Common myeloid progenitor, CD34-positive (primary cell): ENCODE results near the gene POFUT1.

Experiments
- CTCF ChIA-PET: fragments of 350-600 bp; sonication (Branson Sonifier 250); formaldehyde crosslinking; loops from one replicate; lab custom pipeline; 2021; ENCODE audit warnings: antibody characterized with exemption; lab: Charles Lee
- POLR2A ChIA-PET: fragments of 350-600 bp; sonication (Branson Sonifier 250); formaldehyde crosslinking; loops from one replicate; lab custom pipeline; 2021; ENCODE audit warnings: antibody characterized with exemption; lab: Charles Lee
- DNase-seq, 3 donors: peaks; one replicate each; pipeline versions ENCODE4 v3.0.0 to v3.0.0-alpha.2; 2013
- H3K27ac ChIP-seq, 2 experiments: 1 replicate in 1 of 2; 2 replicates in 1 of 2; pipeline ENCODE4 v1.7.0; 2013; ENCODE audit warnings: inconsistent platforms in 2 of 2, low read length in 2 of 2, mild to moderate bottlenecking in 2 of 2, low read depth in 1 of 2, moderate library complexity in 1 of 2; ENCODE audit not compliant: severe bottlenecking in 2 of 2, insufficient read depth in 1 of 2, poor library complexity in 1 of 2
- H3K27me3 ChIP-seq, 5 experiments: replicated peaks in 2 of 5; 1 replicate in 3 of 5; 2 replicates in 2 of 5; pipeline versions ENCODE4 v1.6.1 to v1.7.0; 2013; ENCODE audit warnings: low read length in 4 of 5, mild to moderate bottlenecking in 2 of 5, moderate library complexity in 2 of 5, inconsistent platforms in 1 of 5; ENCODE audit not compliant: insufficient read depth in 5 of 5, control insufficient read depth in 4 of 5
- H3K36me3 ChIP-seq, 4 experiments: 1 replicate in 2 of 4; 2 replicates in 2 of 4; pipeline versions ENCODE4 v1.6.1 to v1.7.0; 2013; ENCODE audit warnings: low read length in 3 of 4, control low read depth in 1 of 4, mild to moderate bottlenecking in 1 of 4; ENCODE audit not compliant: control insufficient read depth in 4 of 4, insufficient read depth in 4 of 4
- H3K4me1 ChIP-seq, 4 experiments: 1 replicate in 3 of 4; 2 replicates in 1 of 4; pipeline versions ENCODE4 v1.6.1 to v1.7.1; 2013; ENCODE audit warnings: low read length in 3 of 4, mild to moderate bottlenecking in 3 of 4, control low read depth in 1 of 4, inconsistent platforms in 1 of 4, moderate library complexity in 1 of 4; ENCODE audit not compliant: control insufficient read depth in 4 of 4, insufficient read depth in 4 of 4; ENCODE audit errors: control extremely low read depth in 1 of 4
- H3K4me3 ChIP-seq, 7 experiments: 1 replicate in 4 of 7; 2 replicates in 3 of 7; pipeline versions ENCODE4 v1.5.1 to v1.7.0; 2013; ENCODE audit warnings: mild to moderate bottlenecking in 7 of 7, low read length in 6 of 7, moderate library complexity in 6 of 7, inconsistent platforms in 2 of 7, low read depth in 2 of 7, control low read depth in 1 of 7; ENCODE audit not compliant: insufficient read depth in 4 of 7, control insufficient read depth in 1 of 7; ENCODE audit errors: extremely low read depth in 1 of 7
- H3K9me3 ChIP-seq, 5 experiments: 1 replicate in 4 of 5; 2 replicates in 1 of 5; pipeline versions ENCODE4 v1.6.1 to v1.7.1; 2013; ENCODE audit warnings: low read length in 4 of 5, mild to moderate bottlenecking in 2 of 5, inconsistent platforms in 1 of 5, low read depth in 1 of 5, moderate library complexity in 1 of 5; ENCODE audit not compliant: control insufficient read depth in 4 of 5, insufficient read depth in 2 of 5; ENCODE audit errors: control extremely low read depth in 1 of 5
- WGBS: methylation state at CpG from one replicate; pipeline ENCODE4 v1.1.5; 2013; ENCODE audit not compliant: insufficient coverage; 5-methylcytosine and 5-hydroxymethylcytosine counted together

POFUT1 gene

DNA sequence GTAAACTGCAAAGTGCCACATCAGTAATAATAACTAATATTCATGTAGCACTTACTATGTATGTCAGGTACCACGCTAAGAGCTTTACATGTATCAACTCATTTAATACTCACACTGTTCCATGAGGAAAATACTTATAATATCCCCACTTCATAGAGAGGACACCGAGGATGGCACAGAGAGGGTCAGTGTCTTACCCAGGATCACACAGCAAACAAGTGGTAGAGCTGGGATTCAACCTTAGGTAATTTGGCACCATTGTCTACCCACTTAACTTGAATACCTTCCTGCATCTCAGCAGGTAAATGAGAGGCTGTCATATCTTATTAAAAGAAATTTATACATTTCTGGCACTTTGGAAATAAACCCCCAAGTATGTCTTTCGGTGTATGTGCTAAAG lies 8.0 kb downstream of the POFUT1 start:
- H3K4me3 ChIP-seq = no peak overlapping the region
- H3K4me1 ChIP-seq = no peaks in the 10 kb centered on the region
- ChIA-PET POLR2A (interaction anchor here (0.6 kb wide), 1 partner anchor 9 kb away, joined by 3 read pairs; no protein-coding TSS in a partner anchor), CTCF (interaction anchor here (0.6 to 1.8 kb wide), 2 partner anchors 21 to 63 kb away, joined by 3 read pairs; no protein-coding TSS in a partner anchor)
- no peaks in the 10 kb centered on the region for H3K9me3 ChIP-seq
- H3K36me3 ChIP-seq = peaks cover 5 to 62% (median 47%) of the 10 kb centered on the region in 4 experiments
- no peaks in the 10 kb centered on the region for H3K27me3 ChIP-seq
- H3K27ac ChIP-seq = no peak overlapping the region
- WGBS = 90% methylated on average over 2 of the region's 3 CpGs
- no peak for DNase-seq

DNA sequence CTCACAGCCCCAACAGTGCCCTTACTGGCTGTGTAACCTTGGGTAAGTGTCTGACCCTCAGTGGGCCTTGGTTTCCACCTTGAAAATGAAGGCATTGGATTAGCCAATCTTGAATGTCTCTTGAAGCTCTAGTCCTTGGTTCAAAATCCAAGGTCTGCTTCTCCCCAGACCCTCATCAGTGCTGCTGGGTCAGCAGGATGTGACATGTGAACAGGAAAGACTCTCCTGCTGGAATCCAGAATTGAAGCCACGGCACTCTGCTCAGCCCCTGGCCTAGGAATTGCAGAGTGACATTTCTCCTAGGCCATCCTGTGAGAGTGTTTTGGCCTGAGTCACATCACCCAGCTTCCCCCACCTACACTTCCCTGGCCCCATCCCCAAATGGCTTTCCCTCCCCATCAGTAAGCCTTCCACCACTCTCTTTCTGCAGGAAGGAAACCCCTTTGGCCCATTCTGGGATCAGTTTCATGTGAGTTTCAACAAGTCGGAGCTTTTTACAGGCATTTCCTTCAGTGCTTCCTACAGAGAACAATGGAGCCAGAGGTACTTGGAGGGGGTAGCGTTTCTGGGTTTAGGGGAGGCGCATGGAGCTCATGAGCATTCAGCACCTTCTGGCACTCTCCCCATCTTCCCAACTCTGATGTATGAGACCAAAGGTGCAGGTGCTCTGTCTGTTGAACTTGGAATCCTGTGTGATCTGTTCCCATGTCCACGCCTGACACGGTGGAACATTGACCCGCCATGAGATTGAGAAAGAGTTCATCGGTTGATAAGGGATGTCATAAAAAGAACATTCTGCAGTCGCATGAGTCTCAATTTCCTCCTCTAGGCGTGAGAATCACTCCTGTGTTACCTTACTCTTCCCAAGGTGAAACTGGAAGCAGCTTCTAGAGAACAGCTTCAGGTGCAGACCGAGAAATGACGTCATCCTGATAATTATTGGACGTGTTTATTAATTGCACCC lies 8.8 kb downstream of the POFUT1 start:
- CTCF ChIA-PET = interaction anchor here (1.8 kb wide), 1 partner anchor 22 kb away, joined by 3 read pairs; no protein-coding TSS in a partner anchor
- peaks cover 4 to 63% (median 48%) of the 10 kb centered on the region in 4 experiments for H3K36me3 ChIP-seq

DNA sequence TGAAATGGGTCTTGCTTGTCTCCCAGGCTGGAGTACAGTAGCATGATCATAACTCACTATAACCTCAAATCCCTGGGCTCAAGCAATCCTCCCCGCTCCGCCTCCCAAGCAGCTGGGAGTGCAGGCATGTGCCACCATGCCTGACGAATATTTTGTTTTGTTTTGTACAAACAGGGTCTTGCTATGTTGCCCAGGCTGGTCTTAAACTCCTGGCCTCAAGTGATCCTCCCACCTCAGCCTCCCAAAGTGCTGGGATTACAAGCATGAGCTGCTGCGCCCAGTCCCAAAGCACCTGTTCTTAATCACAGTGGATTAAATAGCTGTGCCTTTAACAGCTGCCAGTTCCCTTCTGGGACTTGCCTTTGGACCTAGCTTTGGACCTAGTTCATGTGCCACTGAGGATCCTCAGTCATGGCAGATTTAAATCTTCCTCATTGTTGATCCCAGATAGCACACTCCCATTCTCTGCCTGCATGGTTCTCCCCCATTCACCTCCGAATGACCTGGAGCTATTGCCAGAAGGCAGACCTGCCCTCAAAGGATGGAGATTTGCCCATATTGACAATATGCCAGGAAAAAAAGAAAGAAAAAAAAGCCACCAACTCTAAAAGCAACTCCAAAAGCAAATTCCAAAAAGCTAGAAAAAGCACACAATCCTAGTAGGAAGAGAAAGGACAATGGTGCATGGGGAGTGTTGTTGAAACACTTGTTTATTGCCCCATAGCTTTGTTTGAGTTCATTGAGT lies 10.6 kb downstream of the POFUT1 start:
- H3K4me1 ChIP-seq = no peaks in the 10 kb centered on the region
- H3K27ac ChIP-seq = no peak overlapping the region
- H3K9me3 ChIP-seq = no peaks in the 10 kb centered on the region
- H3K36me3 ChIP-seq = peaks cover 6 to 73% (median 53%) of the 10 kb centered on the region in 4 experiments
- 98% methylated on average over 4 of the region's 5 CpGs for WGBS
- CTCF ChIA-PET = interaction anchor here (1.1 to 1.8 kb wide), 2 partner anchors 9 to 47 kb away, joined by 3 to 5 read pairs; no protein-coding TSS in a partner anchor
- POLR2A ChIA-PET = no interaction called here
- H3K4me3 ChIP-seq = no peak overlapping the region
- H3K27me3 ChIP-seq = no peaks in the 10 kb centered on the region
- no peak for DNase-seq

More for the DNA sequence above, 8.8 kb downstream of the POFUT1 start:
- Histone ChIP-seq H3K4me3 (no peak overlapping the region), H3K27me3 (no peaks in the 10 kb centered on the region), H3K9me3 (no peaks in the 10 kb centered on the region), H3K27ac (no peak overlapping the region), H3K4me1 (no peaks in the 10 kb centered on the region)
- POLR2A ChIA-PET = interaction anchor here (0.6 kb wide), 1 partner anchor 8 kb away, joined by 3 read pairs; no protein-coding TSS in a partner anchor
- 96% methylated on average over 8 of the region's 13 CpGs for WGBS
- DNase-seq = no peak

DNA sequence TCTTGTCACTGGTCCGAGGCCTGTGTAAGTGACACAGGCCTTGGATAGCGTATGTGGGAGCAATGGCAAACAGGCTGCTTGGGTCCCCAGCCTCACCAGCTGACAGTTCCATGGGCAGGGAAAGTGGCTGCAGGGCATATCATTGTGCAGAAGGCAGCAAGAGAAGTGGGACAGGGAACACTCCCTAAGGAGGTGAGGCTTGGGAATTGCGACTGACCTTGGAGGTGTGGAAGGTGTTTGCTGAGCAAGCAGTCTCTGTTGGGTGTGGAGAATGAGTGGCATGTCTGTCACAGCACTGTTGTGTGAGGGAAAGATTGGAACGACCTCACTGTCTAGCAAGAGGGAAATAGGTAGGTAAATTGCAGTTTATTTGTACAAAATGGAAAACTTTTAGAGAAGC lies 16.8 kb downstream of the POFUT1 start:
- Histone ChIP-seq H3K27ac (no peak overlapping the region), H3K9me3 (no peaks in the 10 kb centered on the region), H3K36me3 (peaks cover 7 to 55% (median 45%) of the 10 kb centered on the region in 4 experiments), H3K4me1 (no peaks in the 10 kb centered on the region), H3K27me3 (no peaks in the 10 kb centered on the region), H3K4me3 (no peak overlapping the region)
- no peak for DNase-seq
- ChIA-PET CTCF (no interaction called here), POLR2A (interaction anchor here (0.6 to 0.7 kb wide), 2 partner anchors 9 to 34 kb away, joined by 3 read pairs; no protein-coding TSS in a partner anchor)
- WGBS = 97% methylated on average over 3 of the region's 4 CpGs

DNA sequence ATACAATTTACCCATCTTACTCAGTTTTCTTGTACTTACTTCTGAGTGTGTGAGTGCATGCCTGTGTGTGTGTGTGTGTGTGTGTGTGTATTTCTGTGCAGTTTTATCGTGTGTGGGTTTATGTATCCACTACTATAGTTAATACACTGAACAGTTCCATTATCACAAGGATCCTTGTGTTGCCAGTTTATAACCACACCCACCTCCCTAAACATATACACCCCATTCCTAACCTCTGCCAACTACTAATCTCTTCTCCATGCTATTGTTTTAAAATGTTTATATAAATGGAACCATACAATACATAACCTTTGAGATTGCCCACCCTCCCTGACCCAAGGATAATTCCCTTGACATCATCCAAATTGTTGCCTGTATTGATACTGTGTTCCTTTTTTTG lies 18.7 kb downstream of the POFUT1 start:
- Histone ChIP-seq H3K9me3 (no peaks in the 10 kb centered on the region), H3K36me3 (peaks cover 10 to 58% (median 47%) of the 10 kb centered on the region in 4 experiments), H3K27me3 (no peaks in the 10 kb centered on the region), H3K4me1 (no peaks in the 10 kb centered on the region), H3K4me3 (no peak overlapping the region), H3K27ac (no peak overlapping the region)
- ChIA-PET POLR2A (no interaction called here), CTCF (no interaction called here)
- no peak for DNase-seq
- WGBS = no CpG with 5 or more reads among the region's 1 CpG

DNA sequence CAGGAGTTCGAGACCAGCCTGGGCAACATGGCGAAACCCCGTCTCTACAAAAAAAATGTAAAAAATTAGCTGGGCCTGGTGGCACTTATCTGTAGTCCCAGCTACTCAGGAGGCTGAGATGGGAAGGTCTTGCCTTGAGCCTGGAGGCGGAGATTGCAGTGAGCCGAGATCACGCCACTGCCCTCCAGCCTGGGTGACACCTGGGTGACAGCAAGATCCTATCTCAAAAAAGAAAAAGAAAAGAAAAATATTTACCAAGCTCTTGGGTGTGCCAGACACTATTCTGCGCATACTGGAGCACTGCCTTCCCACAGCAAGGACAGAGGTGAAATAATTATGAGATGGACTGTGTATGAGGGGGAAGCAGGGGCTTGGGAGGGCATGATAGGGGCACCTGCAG lies 19.6 kb downstream of the POFUT1 start:
- Histone ChIP-seq H3K4me1 (peaks cover 2 to 9% (median 7%) of the 10 kb centered on the region in 4 experiments), H3K27me3 (no peaks in the 10 kb centered on the region), H3K36me3 (peaks cover 10 to 60% (median 46%) of the 10 kb centered on the region in 4 experiments), H3K4me3 (no peak overlapping the region), H3K27ac (no peak overlapping the region), H3K9me3 (no peaks in the 10 kb centered on the region)
- CTCF ChIA-PET = no interaction called here
- DNase-seq = no peak
- POLR2A ChIA-PET = no interaction called here
- 97% methylated on average over 4 of the region's 7 CpGs for WGBS
